ENCODE measurements around the gene FAM184A. TPM values are rescaled to one million over a fixed set of nuclear protein-coding genes. Genes with fewer than 3 reads are reported as not detected.

The FAM184A gene
- total RNA-seq, 1 experiment from 2014 or later = 8.7 TPM

GRCh38 chr6:119030759-119031158 lies 47.7 kb downstream of the FAM184A start:
- intact Hi-C loops (cut with micrococcal nuclease; ENCODE audit: unreplicated experiment) = no loop called here
- ChIA-PET POLR2A (no interaction called here), CTCF (no interaction called here)
- no TSS peak for BruUV-seq (replicated peaks)
- TF ChIP-seq, protein P1, sequence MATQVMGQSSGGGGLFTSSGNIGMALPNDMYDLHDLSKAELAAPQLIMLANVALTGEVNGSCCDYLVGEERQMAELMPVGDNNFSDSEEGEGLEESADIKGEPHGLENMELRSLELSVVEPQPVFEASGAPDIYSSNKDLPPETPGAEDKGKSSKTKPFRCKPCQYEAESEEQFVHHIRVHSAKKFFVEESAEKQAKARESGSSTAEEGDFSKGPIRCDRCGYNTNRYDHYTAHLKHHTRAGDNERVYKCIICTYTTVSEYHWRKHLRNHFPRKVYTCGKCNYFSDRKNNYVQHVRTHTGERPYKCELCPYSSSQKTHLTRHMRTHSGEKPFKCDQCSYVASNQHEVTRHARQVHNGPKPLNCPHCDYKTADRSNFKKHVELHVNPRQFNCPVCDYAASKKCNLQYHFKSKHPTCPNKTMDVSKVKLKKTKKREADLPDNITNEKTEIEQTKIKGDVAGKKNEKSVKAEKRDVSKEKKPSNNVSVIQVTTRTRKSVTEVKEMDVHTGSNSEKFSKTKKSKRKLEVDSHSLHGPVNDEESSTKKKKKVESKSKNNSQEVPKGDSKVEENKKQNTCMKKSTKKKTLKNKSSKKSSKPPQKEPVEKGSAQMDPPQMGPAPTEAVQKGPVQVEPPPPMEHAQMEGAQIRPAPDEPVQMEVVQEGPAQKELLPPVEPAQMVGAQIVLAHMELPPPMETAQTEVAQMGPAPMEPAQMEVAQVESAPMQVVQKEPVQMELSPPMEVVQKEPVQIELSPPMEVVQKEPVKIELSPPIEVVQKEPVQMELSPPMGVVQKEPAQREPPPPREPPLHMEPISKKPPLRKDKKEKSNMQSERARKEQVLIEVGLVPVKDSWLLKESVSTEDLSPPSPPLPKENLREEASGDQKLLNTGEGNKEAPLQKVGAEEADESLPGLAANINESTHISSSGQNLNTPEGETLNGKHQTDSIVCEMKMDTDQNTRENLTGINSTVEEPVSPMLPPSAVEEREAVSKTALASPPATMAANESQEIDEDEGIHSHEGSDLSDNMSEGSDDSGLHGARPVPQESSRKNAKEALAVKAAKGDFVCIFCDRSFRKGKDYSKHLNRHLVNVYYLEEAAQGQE (IDR thresholded peaks at IDR 0.05; ENCODE audit: insufficient read depth in 1 of 2, low read depth in 2 of 2, low read length in 1 of 2) = no peak
- TF ChIP-seq, protein P2, sequence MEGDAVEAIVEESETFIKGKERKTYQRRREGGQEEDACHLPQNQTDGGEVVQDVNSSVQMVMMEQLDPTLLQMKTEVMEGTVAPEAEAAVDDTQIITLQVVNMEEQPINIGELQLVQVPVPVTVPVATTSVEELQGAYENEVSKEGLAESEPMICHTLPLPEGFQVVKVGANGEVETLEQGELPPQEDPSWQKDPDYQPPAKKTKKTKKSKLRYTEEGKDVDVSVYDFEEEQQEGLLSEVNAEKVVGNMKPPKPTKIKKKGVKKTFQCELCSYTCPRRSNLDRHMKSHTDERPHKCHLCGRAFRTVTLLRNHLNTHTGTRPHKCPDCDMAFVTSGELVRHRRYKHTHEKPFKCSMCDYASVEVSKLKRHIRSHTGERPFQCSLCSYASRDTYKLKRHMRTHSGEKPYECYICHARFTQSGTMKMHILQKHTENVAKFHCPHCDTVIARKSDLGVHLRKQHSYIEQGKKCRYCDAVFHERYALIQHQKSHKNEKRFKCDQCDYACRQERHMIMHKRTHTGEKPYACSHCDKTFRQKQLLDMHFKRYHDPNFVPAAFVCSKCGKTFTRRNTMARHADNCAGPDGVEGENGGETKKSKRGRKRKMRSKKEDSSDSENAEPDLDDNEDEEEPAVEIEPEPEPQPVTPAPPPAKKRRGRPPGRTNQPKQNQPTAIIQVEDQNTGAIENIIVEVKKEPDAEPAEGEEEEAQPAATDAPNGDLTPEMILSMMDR (IDR thresholded peaks at IDR 0.05) = no peak
- in situ Hi-C loops (cut with HindIII; ENCODE audit: low pct_unique_long_range_greater_than_20kb, low sequenced_read_pairs) = no loop called here
- no peak overlapping the region for H3K27ac ChIP-seq (ENCODE audit: low read length)
- H3K4me3 ChIP-seq (ENCODE audit: low read depth in 2 of 2, low read length in 2 of 2) = no peak overlapping the region
- no peak for ATAC-seq
- H3K4me1 ChIP-seq (ENCODE audit: control insufficient read depth, insufficient read depth, low read length) = no peaks in the 10 kb centered on the region
- H3K9me3 ChIP-seq (ENCODE audit: control insufficient read depth, insufficient read depth, low read depth, low read length) = no peaks in the 10 kb centered on the region
- no peak for DNase-seq (ENCODE audit: low read depth, low spot score)
- H3K36me3 ChIP-seq (ENCODE audit: control insufficient read depth, insufficient read depth, low read length) = no peaks in the 10 kb centered on the region; the same call in 1 of the 2 replicates
- H3K27me3 ChIP-seq (ENCODE audit: control insufficient read depth, insufficient read depth, low read length) = no peaks in the 10 kb centered on the region

- in situ Hi-C loops (cut with HindIII; ENCODE audit: low pct_unique_long_range_greater_than_20kb, low sequenced_read_pairs) = no loop called here
- POLR2A ChIA-PET = no interaction called here
- no peaks in the 10 kb centered on the region for H3K9me3 ChIP-seq (ENCODE audit: control insufficient read depth, insufficient read depth, low read depth, low read length)
Observed at GRCh38 chr6:119028091-119028490, 50.4 kb downstream of the FAM184A start.

More at GRCh38 chr6:119028091-119028490, 50.4 kb downstream of the FAM184A start:
- DNase-seq (ENCODE audit: low read depth, low spot score) (no peak), ATAC-seq (no peak)
- H3K4me1 ChIP-seq (ENCODE audit: control insufficient read depth, insufficient read depth, low read length) = no peaks in the 10 kb centered on the region
- H3K4me3 ChIP-seq (ENCODE audit: low read depth in 2 of 2, low read length in 2 of 2) = no peak overlapping the region
- no TSS peak for BruUV-seq (replicated peaks)
- H3K27me3 ChIP-seq (ENCODE audit: control insufficient read depth, insufficient read depth, low read length) = no peaks in the 10 kb centered on the region
- no peaks in the 10 kb centered on the region; the same call in 1 of the 2 replicates for H3K36me3 ChIP-seq (ENCODE audit: control insufficient read depth, insufficient read depth, low read length)
- intact Hi-C loops (cut with micrococcal nuclease; ENCODE audit: unreplicated experiment) = no loop called here
- no peak overlapping the region for H3K27ac ChIP-seq (ENCODE audit: low read length)
- TF ChIP-seq, protein P2 (IDR thresholded peaks at IDR 0.05) = no peak
- TF ChIP-seq SIN3A (IDR thresholded peaks at IDR 0.05; ENCODE audit: borderline replicate concordance, insufficient read depth, low read depth, low read length) = no peak
- no peak for TF ChIP-seq TCF7L2 (IDR thresholded peaks at IDR 0.05; ENCODE audit: low read depth, low read length)
- TF ChIP-seq, protein P1 (IDR thresholded peaks at IDR 0.05; ENCODE audit: insufficient read depth in 1 of 2, low read depth in 2 of 2, low read length in 1 of 2) = no peak
- no peak for TF ChIP-seq POLR2AphosphoS5 (IDR thresholded peaks at IDR 0.05; ENCODE audit: low read depth, low read length)
- CTCF ChIA-PET = no interaction called here
